H1 (cell line): ENCODE data around the gene CHMP6. TPM values are rescaled to one million over a fixed set of nuclear protein-coding genes. Genes with fewer than 3 reads are reported as not detected.

Experiments
- CTCF ChIA-PET: fragments of 300-600 bp; sonication (Branson Sonifier 250); formaldehyde crosslinking; loops from one replicate; lab custom pipeline; 2021; ENCODE audit not compliant: partially characterized antibody; lab: Charles Lee
- POLR2A ChIA-PET: fragments of 300-600 bp; sonication (Branson Sonifier 250); formaldehyde crosslinking; loops from one replicate; lab custom pipeline; 2021; ENCODE audit warnings: inconsistent platforms; ENCODE audit not compliant: partially characterized antibody; lab: Charles Lee
- DNase-seq, 2 experiments: peaks; one replicate each; pipeline versions ENCODE4 v3.0.0 to v3.0.0-alpha.2; 2010 to 2022; ENCODE audit warnings: low spot score in 2 of 2, low read depth in 1 of 2, mixed read lengths in 1 of 2
- FAIRE-seq: peaks from 2 replicates; lab custom pipeline; 2011; peaks lifted over from hg19 to GRCh38; lab: Jason Lieb, UNC
- H2AFZ ChIP-seq: 2 replicates; pipeline ENCODE4 v1.8.1; 2012; ENCODE audit warnings: low read length, inconsistent platforms
- H2AK5ac ChIP-seq: 2 replicates; pipeline ENCODE4 v1.6.1; 2013; ENCODE audit warnings: low read depth, low read length
- H2BK120ac ChIP-seq: replicated peaks from 2 replicates; pipeline ENCODE3; 2013; ENCODE audit warnings: low read depth, low read length, inconsistent platforms
- H2BK12ac ChIP-seq: 2 replicates; pipeline ENCODE4 v1.6.1; 2013; ENCODE audit warnings: low read depth, low read length
- H2BK15ac ChIP-seq: 2 replicates; pipeline ENCODE4 v1.6.1; 2013; ENCODE audit warnings: low read length
- H2BK20ac ChIP-seq: 2 replicates; pipeline ENCODE4 v1.6.1; 2013; ENCODE audit warnings: low read length
- H2BK5ac ChIP-seq: 2 replicates; pipeline ENCODE4 v1.6.1; 2013; ENCODE audit warnings: low read depth, low read length
- H3K14ac ChIP-seq: 2 replicates; pipeline ENCODE4 v1.6.1; 2013; ENCODE audit warnings: inconsistent platforms; ENCODE audit not compliant: insufficient read length
- H3K18ac ChIP-seq: 2 replicates; pipeline ENCODE4 v1.6.1; 2013; ENCODE audit warnings: low read length; ENCODE audit errors: extremely low read depth
- H3K23ac ChIP-seq: 2 replicates; pipeline ENCODE4 v1.6.1; 2013; ENCODE audit warnings: inconsistent platforms; ENCODE audit not compliant: insufficient read length
- H3K23me2 ChIP-seq: 2 replicates; pipeline ENCODE4 v1.6.1; 2013; ENCODE audit warnings: low read depth, low read length
- H3K27ac ChIP-seq: 2 replicates; pipeline ENCODE4 v1.6.1; 2011; ENCODE audit warnings: low read depth, low read length, inconsistent platforms
- H3K27me3 ChIP-seq, 4 experiments: replicated peaks in 1 of 4; 1 replicate in 1 of 4; 2 replicates in 3 of 4; pipeline versions ENCODE4 v1.6.1 to v1.8.1; 2011 to 2013; ENCODE audit warnings: low read length in 3 of 4, mild to moderate bottlenecking in 3 of 4, inconsistent platforms in 2 of 4, mixed read lengths in 2 of 4, moderate library complexity in 1 of 4; ENCODE audit not compliant: control insufficient read depth in 3 of 4, insufficient read depth in 3 of 4; ENCODE audit errors: extremely low read depth in 1 of 4
- H3K36me3 ChIP-seq, 4 experiments: 2 replicates each; pipeline versions ENCODE4 v1.6.1 to v1.8.1; 2011 to 2013; ENCODE audit warnings: mild to moderate bottlenecking in 4 of 4, low read length in 3 of 4, moderate library complexity in 2 of 4, control low read depth in 1 of 4, inconsistent platforms in 1 of 4; ENCODE audit not compliant: insufficient read depth in 4 of 4, control insufficient read depth in 2 of 4
- H3K4ac ChIP-seq: replicated peaks from 2 replicates; pipeline ENCODE3; 2013; ENCODE audit warnings: low read length, low read depth, mixed read lengths, inconsistent platforms; ENCODE audit not compliant: insufficient read length
- H3K4me1 ChIP-seq, 4 experiments: replicated peaks in 1 of 4; 1 replicate in 1 of 4; 2 replicates in 3 of 4; pipeline versions ENCODE4 v1.6.1 to v1.8.1; 2011 to 2013; ENCODE audit warnings: low read length in 3 of 4, inconsistent platforms in 2 of 4, mixed read lengths in 1 of 4; ENCODE audit not compliant: insufficient read depth in 4 of 4, control insufficient read depth in 3 of 4
- H3K4me2 ChIP-seq, 2 experiments: 2 replicates each; pipeline versions ENCODE4 v1.6.1 to v1.8.1; 2011 to 2013; ENCODE audit warnings: low read depth in 2 of 2, low read length in 2 of 2, control low read depth in 1 of 2, inconsistent platforms in 1 of 2, mild to moderate bottlenecking in 1 of 2; ENCODE audit not compliant: insufficient read depth in 1 of 2
- H3K4me3 ChIP-seq, 4 experiments: fragments of 200-600, 300-600 bp in 1 of 4; sonication (generic), shearing (Covaris generic), sonication (Bioruptor Twin) in 1 of 4; 2 replicates each; pipeline versions ENCODE4 v1.5.1 to v1.8.1; 2011 to 2016; ENCODE audit warnings: low read length in 4 of 4, low read depth in 3 of 4, control low read depth in 2 of 4, inconsistent platforms in 2 of 4, mild to moderate bottlenecking in 2 of 4, mixed read lengths in 1 of 4, moderate library complexity in 1 of 4; ENCODE audit not compliant: insufficient read depth in 2 of 4; ENCODE audit errors: extremely low read depth in 1 of 4
- H3K56ac ChIP-seq: replicated peaks from 2 replicates; pipeline ENCODE3; 2013; ENCODE audit warnings: low read depth, mild to moderate bottlenecking, mixed read lengths, low read length, inconsistent platforms; ENCODE audit not compliant: insufficient read length
- H3K79me1 ChIP-seq: 2 replicates; pipeline ENCODE4 v1.6.1; 2013; ENCODE audit warnings: low read depth, low read length, control low read depth
- H3K79me2 ChIP-seq, 2 experiments: 2 replicates each; pipeline versions ENCODE4 v1.6.1 to v1.8.1; 2012 to 2013; ENCODE audit warnings: low read length in 2 of 2, mild to moderate bottlenecking in 2 of 2, inconsistent platforms in 1 of 2; ENCODE audit not compliant: insufficient read depth in 2 of 2, control insufficient read depth in 1 of 2
- H3K9ac ChIP-seq, 4 experiments: replicated peaks in 1 of 4; 1 replicate in 1 of 4; 2 replicates in 3 of 4; pipeline versions ENCODE4 v1.6.1 to v1.8.1; 2011 to 2013; ENCODE audit warnings: low read depth in 3 of 4, low read length in 3 of 4, control low read depth in 2 of 4, mild to moderate bottlenecking in 2 of 4, moderate library complexity in 2 of 4, inconsistent platforms in 1 of 4; ENCODE audit errors: extremely low read depth in 1 of 4
- H3K9me3 ChIP-seq, 2 experiments: 2 replicates each; pipeline versions ENCODE4 v1.6.1 to v1.8.1; 2012 to 2013; ENCODE audit warnings: mild to moderate bottlenecking in 2 of 2, moderate library complexity in 2 of 2, control low read depth in 1 of 2, inconsistent platforms in 1 of 2, low read depth in 1 of 2, low read length in 1 of 2, mixed read lengths in 1 of 2; ENCODE audit not compliant: insufficient read depth in 2 of 2
- H4K20me1 ChIP-seq, 2 experiments: replicated peaks in 1 of 2; 2 replicates each; pipeline versions ENCODE3 to v1.8.1; 2011 to 2013; ENCODE audit warnings: inconsistent platforms in 2 of 2, low read length in 2 of 2, mild to moderate bottlenecking in 1 of 2; ENCODE audit not compliant: insufficient read depth in 2 of 2, control insufficient read depth in 1 of 2
- H4K5ac ChIP-seq: 2 replicates; pipeline ENCODE4 v1.6.1; 2013; ENCODE audit warnings: low read length, low read depth, mixed read lengths, inconsistent platforms; ENCODE audit not compliant: insufficient read length
- H4K8ac ChIP-seq: 2 replicates; pipeline ENCODE4 v1.8.0; 2013; ENCODE audit warnings: mild to moderate bottlenecking, moderate library complexity, low read length, inconsistent platforms; ENCODE audit not compliant: insufficient read depth; ENCODE audit errors: extremely low read depth
- H4K91ac ChIP-seq: replicated peaks from 2 replicates; pipeline ENCODE3; 2013; ENCODE audit warnings: low read length, mixed read lengths, inconsistent platforms; ENCODE audit not compliant: insufficient read length
- CEBPB ChIP-seq: IDR thresholded peaks from 2 replicates; pipeline ENCODE4 v1.6.1; 2012; ENCODE audit warnings: low read depth, low read length
- EZH2 ChIP-seq: fragments of 200-600 bp; sonication (generic); IDR thresholded peaks from 2 replicates; pipeline ENCODE4 v1.7.1; 2012; ENCODE audit warnings: low read depth, mild to moderate bottlenecking, moderate library complexity, low read length, inconsistent platforms; ENCODE audit not compliant: severe bottlenecking
- RAD21 ChIP-seq, 2 experiments: IDR thresholded peaks in 1 of 2; conservative IDR thresholded peaks in 1 of 2; 2 replicates each; pipeline ENCODE4 v1.6.1; 2011; ENCODE audit warnings: low read depth in 2 of 2, low read length in 2 of 2, improper control_type of control experiment in 1 of 2, inconsistent platforms in 1 of 2, mild to moderate bottlenecking in 1 of 2, moderate library complexity in 1 of 2
- WGBS, 2 experiments: shearing (Covaris generic) in 1 of 2; methylation state at CpG; one replicate each; pipeline versions ENCODE4 v1.1.6 to v1.1.7; 2013 to 2015; ENCODE audit warnings: low lambda C conversion rate in 2 of 2, mixed read lengths in 2 of 2, inconsistent platforms in 1 of 2, low coverage in 1 of 2, missing lambda C conversion rate in 1 of 2; ENCODE audit not compliant: insufficient replicate concordance in 2 of 2, insufficient coverage in 1 of 2, insufficient read length in 1 of 2; ENCODE audit errors: extremely low coverage in 1 of 2, missing lambda C conversion rate in 1 of 2; 5-methylcytosine and 5-hydroxymethylcytosine counted together
- polyA plus RNA-seq, 7 experiments: library from polyadenylated mRNA; depleted of rRNA in 3 of 7; stranded (reverse) in 5 of 7; unstranded in 2 of 7; fragments of >200 nt in 5 of 7; fragments of 200-250 nt in 2 of 7; gene quantifications; 1 replicate in 5 of 7; 2 replicates in 1 of 7; 4 replicates in 1 of 7; pipeline versions ENCODE4 v1.2.1 to v1.2.3, GENCODE V29; 2011 to 2013; ENCODE audit warnings: missing spikeins in 2 of 7, mixed read lengths in 2 of 7
- total RNA-seq: library from RNA; stranded (reverse); fragmentation: NEBNext Ultra II Directional; extraction: Animal tissue kit (Norgen Biotek cat#: 25700); gene quantifications from 2 replicates; pipeline ENCODE4 v1.2.1, GENCODE V29; 2021

The CHMP6 gene
- total and polyA plus RNA-seq, 2 of the 8 experiments (the other 6 are each of a cell fraction or from before 2014, with no cell fraction given): 15.7 to 24.3 TPM

DNA sequence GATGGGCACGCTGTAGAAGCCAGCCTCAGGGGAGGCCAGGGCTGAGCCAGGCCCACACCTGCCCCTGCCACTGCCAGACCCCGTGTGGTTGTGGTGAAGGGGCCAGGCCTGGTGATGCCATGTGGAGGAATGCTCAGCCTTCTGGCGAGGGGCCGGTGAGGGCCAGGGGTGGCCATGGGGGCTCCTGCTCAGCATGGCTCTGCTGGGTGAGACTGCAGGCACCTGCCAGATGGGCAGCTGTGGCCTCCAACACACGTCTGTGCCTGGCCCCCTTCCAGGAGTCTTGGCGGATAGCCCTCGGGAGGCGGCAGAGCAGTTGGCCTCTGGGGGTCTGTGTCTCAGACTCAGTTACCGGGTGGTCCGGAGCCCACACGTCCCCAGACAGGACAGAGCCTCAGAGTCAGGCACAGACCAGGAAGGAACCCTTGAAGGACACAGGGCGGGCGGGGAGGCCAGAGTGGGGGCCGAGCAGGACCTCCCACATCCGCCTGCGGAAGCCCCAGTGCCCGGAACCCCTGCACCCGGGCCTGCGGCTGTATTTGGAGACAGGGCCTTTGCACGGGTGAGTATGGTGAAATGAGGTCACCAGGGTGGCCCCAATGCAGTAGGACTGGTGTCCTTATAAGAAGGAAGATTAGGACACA is 22.5 kb upstream of the CHMP6 start:
- Histone ChIP-seq H3K23me2 (no peaks in the 10 kb centered on the region), H3K36me3 (peaks cover 0 to 2% (median 0%) of the 10 kb centered on the region in 4 experiments; a peak in 1 of 8 replicates), H2BK120ac (no peak overlapping the region), H4K91ac (no peak overlapping the region), H3K23ac (no peak overlapping the region), H4K20me1 (no peaks in the 10 kb centered on the region), H3K9me3 (no peaks in the 10 kb centered on the region), H3K18ac (no peak overlapping the region), H3K4ac (no peak overlapping the region), H3K56ac (no peak overlapping the region), H3K9ac (no peak overlapping the region), H3K4me2 (no peak overlapping the region), H2BK5ac (0 out of 2 replicates have a peak overlapping the region, but pooled peaks have one; percentile 39), H3K79me1 (no peaks in the 10 kb centered on the region), H2BK12ac (no peak overlapping the region), H2BK20ac (no peak overlapping the region), H3K4me3 (no peak overlapping the region), H3K27me3 (no peaks in the 10 kb centered on the region), H2AFZ (no peak overlapping the region), H3K4me1 (peaks cover 0 to 5% (median under 1%) of the 10 kb centered on the region in 4 experiments; a peak in 5 of 7 replicates), H2BK15ac (no peak overlapping the region), H4K8ac (peak overlapping the region; percentile 68; the same call in 1 of the 2 replicates), H3K14ac (no peak overlapping the region), H3K79me2 (no peaks in the 10 kb centered on the region), H3K27ac (no peak overlapping the region), H2AK5ac (no peak overlapping the region), H4K5ac (no peak overlapping the region)
- DNase-seq: no peak
- WGBS, 2 experiments: 95% methylated on average over 12 of the region's 20 CpGs; no CpG with 5 or more reads in 1 of the 2 experiments
- CTCF ChIA-PET: interaction anchor here (0.8 to 2.9 kb wide), 5 partner anchors 8 to 359 kb away, joined by 3 to 16 read pairs (median 4); no protein-coding TSS in a partner anchor
- POLR2A ChIA-PET: interaction anchor here (0.6 to 1.0 kb wide), 3 partner anchors 10 to 514 kb away, joined by 3 to 4 read pairs (median 3); no protein-coding TSS in a partner anchor
- TF ChIP-seq EZH2 (peak; percentile 6), RAD21 (IDR thresholded peaks at IDR 0.05 in 1 of 2, conservative IDR thresholded peaks at IDR 0.05 in 1 of 2; ENCODE audit: low read depth in 2 of 2, low read length in 2 of 2) (no peak), CEBPB (no peak)
- FAIRE-seq: no peak
